DMS153 (cell line): Measurements from ENCODE around the gene SEMA3F.

Experiments used
- DNase-seq: peaks from one replicate; lab custom pipeline; 2025; lab: John Stamatoyannopoulos, UW

Gene SEMA3F

GRCh38 chr3:50235716-50236483 is 80.8 kb downstream of the SEMA3F start, which contains the start of gene GNAI2:
Gene GNAI2 (plus strand): TSS chr3:50236204. CDS start chr3:50236336, 132 bp downstream.
- DNase-seq = peak; percentile 90

- no peak for DNase-seq
Measured at GRCh38 chr3:50236484-50237132, 81.5 kb downstream of the SEMA3F start.

GRCh38 chr3:50237133-50237651 is 82.1 kb downstream of the SEMA3F start:
- no peak for DNase-seq

GRCh38 chr3:50237754-50238548 is 82.8 kb downstream of the SEMA3F start:
- DNase-seq = peak; percentile 57

DNA sequence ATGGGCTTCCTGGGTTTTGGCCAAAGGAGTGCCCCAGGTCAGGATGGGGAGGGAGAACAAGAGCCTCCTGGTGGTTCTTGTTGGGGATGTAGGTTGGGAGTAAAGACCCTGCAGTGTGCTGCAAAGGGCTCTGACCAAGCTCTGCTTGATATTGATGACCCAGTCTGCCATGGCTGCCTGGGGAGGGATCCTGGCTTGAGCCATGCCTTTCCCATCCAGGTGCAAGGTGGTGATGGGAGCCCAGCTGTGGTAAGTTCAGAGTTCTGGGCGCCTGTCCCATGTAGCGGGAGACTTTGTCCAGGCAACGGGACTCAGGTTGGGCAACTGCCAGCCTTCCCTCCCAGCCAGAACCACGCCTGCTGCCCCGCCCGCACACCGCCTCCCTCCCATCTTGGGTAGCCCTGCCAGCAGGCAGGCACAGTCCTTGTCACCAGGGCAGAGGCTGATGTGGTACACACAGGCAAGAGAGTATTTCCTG is 83.5 kb downstream of the SEMA3F start:
- DNase-seq = no peak
